IPS DF 4.7 (cell line): ENCODE measurements around the gene ACBD5.
"Not testable (repeated sequence)": the region's sequence is repeated elsewhere in the genome, so short reads cannot be mapped to it uniquely, and the experiment has no call there.

Experiments
- DNase-seq: peaks from one replicate; pipeline ENCODE4 v3.0.0-alpha.2; 2013; ENCODE audit warnings: low spot score; ENCODE audit errors: extremely low read depth

Gene ACBD5

DNA sequence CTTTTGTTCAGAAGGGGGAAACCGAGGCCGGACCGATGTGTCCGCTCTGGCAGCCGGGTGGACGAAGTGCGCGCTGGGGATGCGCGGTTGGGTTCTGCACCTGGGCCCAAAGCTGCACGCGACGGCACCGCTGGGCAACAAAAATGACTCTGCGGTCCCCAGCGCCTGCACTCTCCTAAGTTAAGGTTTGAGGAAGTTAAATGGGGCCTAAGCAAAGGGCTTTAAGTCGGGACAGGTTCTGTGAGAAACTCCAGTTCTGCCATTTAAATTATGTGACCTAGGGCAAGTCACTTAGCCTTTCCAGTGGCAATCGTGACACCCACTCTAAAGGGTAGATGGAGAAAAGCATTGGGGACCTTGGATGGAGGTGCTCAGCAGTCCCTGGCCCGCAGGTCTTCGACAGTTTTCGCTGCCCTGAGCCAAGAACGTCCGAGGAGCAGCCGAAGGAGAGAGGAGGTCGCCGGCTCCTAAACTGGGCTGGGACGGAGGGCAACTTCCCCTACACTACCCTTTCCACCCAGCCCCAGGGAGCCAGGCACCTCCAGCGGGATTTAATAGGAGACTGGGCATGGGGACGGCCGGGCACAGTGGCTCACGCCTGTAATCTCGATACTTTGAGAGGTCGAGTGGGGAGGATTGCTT, 534 bp upstream of the ACBD5 start:
- no peak for DNase-seq

DNA sequence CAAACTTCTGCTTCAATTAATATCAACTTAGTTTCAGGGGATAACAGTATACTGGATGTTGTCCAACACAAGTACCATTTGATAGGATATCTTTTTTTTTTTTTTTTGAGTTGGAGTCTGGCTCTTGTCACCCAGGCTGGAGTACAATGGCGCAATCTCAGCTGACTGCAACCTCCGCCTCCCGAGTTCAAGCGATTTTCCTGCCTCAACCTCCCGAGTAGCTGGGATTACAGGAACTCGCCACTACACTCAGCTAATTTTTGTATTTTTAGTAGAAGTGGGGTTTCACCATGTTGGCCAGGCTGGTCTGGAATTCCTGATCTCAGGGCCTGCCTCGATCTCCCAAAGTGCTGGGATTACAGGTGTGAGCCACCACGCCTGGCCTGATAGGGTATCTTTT, 3.1 kb downstream of the ACBD5 start:
- DNase-seq = not testable (repeated sequence)

DNA sequence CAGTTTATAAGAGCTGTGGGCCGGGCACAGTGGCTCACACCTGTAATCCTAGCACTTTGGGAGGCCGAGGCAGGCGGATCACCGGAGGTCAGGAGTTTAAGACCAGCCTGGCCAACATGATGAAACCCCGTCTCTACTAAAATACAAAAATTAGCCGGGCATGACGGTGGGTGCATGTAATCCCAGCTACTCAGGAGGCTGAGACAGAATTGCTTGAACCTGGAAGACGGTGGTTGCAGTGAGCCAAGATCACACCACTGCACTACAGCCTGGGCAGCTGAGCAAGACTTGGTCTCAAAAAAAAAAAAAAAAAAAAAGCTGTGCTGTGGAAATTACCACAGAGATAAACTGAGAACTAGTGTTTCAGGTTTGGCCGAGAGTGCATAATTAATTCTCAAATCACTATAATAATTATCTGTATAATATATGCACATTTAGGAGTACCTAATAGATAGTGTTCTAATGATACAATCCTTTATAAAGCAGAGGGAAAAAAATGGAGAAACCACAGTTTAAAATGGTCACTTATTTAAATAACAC, 3.9 kb downstream of the ACBD5 start:
- not testable (repeated sequence) for DNase-seq

DNA sequence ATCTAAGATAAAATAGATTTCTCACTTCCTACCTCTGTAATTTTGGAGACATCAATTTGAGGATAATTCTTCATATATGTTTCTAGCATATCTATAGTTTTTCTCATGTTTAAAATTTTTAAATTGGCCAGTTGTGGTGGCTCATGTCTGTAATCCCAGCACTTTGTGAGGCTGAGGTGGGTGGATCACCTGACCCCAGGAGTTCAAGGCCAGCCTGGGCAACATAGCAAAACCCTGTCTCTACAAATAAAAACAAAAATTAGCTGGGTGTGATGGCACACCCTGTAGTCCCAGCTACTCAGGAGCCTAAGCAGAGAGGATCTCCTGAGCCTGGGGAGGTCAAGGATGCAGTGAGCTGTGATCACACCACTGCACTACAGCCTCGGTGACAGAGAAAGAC, 4.9 kb downstream of the ACBD5 start:
- no peak for DNase-seq

DNA sequence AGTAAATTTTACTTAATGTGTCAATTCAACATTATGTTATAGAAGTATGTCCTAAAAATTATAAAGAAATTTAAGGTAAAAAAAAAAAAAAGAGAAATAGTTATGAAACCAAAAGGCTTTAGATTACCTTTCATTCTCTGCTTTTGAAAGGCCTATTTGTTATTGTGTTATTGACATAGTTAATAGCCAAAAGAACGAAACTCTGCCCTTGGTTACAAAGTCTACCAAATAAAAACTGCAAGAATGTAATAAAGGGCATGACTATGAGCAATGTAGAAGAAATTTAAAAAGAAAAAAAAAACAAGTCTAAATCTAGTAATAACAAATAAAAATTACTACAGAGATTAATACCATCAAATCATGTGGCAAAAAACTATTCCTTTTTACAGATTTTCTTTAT, 10.6 kb downstream of the ACBD5 start:
- DNase-seq = no peak

DNA sequence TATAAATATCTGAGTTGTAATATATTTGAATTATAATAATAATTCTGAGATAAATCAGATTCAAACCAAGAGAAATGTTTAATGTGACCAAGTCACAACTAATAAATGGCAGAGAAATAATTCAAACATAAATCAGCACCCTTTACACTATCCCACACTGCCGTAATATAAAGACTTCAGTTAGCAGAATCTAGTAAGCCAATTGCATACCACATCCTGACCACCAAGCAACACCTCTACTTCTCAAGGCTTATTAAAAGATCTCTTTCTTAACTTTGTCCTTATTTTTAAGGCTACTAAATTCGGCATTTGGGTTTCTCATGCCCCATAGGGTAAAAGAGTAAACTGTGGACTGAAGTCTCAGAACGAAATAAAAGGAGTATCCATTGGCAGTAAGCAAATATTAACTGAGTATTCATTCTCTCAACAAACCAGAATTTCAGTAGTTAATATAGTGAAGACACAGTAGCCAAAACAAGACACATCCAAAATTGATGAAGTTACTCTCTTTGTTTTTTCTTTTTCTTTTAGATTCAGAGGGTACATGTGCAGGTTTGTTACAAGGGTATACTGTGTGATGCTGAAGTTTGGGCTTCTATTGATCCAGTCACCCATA, 14.8 kb downstream of the ACBD5 start:
- DNase-seq = no peak

DNA sequence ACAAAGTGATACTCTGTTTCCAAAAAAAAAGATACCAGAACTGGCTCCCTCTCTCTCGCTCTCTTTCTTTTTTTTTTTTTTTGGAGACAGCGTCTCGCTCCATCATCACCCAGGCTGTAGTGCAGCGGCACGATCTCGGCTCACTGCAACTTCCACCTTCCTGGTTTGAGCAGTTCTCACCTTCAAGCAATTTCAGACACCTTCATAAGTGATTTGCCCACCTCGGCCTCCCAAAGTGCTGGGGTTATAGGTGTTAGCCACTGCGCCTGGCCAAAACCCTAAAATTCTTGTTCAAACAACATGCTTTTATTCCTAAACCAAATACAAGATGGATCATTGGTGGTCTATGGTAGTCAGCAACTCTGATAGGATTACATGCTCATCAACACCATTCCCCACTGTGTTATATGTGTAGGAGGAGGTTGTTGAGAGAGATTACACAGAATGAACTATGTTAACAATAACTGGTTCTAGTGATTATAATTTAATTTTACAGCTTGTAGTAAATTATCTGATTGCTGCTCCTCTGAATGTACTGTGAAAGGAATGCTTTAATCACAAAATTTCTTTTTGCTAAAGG, 15.5 kb downstream of the ACBD5 start:
- DNase-seq = no peak

DNA sequence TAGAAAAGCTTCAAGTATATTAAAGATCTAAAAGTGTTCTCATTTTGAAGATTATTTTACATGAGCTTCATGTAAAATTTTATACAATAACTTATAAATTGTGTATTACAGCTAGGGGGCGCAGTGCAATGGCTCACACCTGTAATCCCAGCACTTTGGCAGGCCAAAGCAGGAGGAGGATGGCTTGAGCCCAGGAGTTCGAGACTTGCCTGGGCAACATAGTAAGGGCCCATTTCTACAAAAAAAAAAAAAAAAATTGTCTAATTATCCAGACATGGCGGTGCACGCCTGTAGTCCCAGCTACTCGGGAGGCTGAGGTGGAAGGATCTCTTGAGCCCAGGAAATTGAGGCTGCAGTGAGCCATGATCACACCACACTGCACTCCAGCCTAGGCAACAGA, 16.6 kb downstream of the ACBD5 start:
- no peak for DNase-seq

DNA sequence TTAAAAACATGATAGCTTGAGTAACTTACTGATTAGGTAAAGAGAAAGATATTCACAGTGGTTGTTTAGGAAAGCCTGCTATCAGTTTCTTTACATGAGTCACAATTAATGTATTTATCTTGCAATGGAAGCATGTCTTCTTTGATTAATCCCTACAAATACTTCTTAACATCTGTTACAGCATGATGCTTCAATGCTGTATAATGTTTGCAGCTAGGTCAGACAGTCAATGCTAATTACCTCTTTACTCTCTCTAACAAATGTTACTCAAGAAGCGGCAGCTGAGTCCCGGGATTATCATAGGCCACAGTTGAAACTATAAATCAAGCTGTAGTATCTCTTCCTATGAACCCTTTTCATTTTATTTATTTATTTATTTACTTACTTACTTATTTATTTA, 33.2 kb downstream of the ACBD5 start:
- no peak for DNase-seq

DNA sequence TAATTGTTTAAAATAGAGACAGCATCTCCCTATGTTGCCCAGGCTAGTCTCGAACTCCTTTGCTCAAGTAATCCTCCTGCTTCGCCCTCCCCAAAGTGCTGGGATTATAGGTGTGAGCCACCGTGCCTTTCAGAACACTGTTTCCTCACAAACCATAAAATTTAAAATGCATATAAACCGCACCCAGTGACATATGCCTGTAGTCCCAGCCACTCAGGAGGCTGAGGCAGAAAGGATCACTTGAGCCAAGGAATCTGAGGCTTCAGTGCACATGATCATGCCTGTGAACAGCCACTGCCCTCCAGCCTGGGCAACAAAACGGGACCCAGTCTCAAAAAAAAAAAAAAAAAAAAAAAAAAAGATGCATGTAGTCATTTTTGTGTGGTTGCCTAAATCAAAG, 36.8 kb downstream of the ACBD5 start:
- no peak for DNase-seq

DNA sequence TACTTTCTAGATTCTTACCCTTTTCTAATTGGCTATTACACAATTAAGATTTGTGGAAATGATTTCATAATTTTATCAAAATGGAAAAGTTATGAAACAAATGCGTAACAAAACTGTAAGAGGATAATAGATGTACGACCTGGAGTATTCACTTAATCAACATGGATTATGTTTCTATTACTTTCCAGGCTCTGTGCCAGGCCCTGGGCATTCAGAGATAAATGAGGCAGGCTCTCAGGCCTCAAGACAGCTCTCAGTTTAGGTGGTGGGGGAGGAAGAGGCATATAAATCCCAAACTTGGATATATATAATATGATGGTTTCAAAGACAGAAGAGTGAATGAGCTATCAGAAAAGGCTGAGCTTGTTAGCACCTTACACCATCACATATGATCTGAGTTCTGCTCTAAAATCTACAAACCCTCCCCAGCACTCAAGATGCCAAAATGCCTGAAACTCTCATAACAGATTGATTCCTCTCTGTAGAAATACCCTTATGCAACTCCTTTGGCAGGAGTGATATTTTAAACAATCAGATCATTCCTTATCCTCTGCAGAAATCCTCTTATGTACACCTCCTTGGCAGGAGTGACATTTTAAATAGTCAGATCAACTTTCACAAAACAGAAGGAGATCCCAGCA, 42.5 kb downstream of the ACBD5 start:
- no peak for DNase-seq

DNA sequence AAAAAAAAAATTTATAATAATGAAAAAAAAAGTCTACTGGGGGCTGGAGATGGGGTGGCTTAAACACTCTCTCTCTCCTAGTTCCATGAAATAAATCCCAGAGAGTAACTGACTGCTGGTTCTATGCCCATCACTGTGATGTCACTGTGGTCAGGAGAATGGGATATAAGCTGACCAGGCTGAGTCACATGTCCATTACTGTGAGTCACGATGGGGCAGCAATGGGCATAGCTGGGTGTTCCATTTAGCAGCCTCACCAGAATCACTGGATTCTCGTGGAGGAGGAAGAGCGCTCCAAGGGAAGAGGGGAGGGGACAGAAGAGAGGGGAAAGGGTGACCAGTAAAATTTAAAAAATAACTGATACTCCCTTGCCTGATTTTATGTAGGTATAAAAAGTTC, 48.3 kb downstream of the ACBD5 start:
- DNase-seq = no peak

DNA sequence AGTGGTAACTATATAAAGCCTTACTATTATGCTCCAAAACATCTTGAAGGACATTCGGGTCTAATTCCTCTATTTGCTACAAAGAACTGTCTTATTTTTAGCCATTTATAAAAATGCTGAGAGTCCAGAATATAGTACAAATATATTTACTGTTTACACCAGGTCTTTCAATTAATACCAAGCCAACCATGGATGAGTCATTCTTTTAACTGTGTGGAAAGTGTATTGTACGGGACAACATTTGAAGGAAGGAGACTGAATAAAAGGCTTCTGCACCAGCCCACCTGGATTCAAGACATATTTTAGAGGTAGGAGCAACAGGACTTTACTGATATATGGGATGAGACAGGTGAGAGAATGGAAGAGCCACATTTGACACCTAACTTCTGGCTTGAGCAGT, 50.1 kb downstream of the ACBD5 start:
- no peak for DNase-seq

DNA sequence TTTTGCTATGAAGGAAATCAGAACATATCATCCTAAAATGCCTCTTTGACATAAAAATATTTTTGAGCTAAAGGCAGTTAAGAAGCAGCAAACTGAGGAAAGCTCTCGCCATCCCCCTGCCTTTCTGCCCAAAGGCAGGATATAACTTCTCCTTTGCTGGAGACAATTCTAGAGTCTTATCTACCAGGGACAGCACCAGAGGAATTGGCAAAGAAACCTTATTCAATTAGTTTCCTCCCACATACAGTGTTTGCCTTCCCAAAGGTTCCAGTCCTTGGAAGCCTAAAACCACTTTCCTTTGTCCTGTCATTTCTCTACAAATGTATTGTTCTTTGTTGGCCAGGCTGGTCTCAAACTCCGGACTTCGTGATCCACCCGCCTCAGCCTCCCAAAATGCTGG, 51.7 kb downstream of the ACBD5 start:
- DNase-seq = no peak

DNA sequence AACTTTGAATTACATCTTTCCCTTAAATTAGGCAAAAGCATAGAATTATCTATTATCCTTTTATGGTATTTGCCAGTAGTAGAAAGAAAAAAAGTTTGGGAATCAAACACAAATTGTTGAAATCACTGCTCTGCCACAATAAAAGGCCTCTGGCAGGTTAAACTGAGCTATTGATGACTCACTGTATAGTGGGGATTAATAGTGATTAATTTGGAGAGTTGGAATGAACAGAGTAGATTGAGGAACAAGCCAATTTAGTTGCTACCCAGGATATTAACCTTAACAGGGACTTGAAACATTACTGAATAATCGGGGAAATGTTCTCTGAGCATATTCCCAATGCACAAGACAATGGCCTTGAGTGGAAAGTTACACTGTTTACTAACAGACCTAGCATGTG, 52.3 kb downstream of the ACBD5 start:
- DNase-seq = no peak

DNA sequence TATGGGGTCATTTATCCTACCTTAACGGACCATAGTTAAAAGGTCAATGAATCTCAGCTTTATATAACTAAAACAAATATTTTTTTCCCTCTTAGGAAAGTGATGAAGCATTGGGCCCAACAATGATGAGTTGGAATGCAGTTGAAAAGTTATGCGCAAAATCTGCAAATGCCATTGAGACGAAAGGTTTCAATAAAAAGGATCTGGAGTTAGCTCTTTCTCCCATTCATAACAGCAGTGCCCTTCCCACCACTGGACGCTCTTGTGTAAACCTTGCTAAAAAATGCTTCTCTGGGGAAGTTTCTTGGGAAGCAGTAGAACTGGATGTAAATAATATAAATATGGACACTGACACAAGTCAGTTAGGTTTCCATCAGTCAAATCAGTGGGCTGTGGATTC, 70.7 kb downstream of the ACBD5 start:
- no peak for DNase-seq

DNA sequence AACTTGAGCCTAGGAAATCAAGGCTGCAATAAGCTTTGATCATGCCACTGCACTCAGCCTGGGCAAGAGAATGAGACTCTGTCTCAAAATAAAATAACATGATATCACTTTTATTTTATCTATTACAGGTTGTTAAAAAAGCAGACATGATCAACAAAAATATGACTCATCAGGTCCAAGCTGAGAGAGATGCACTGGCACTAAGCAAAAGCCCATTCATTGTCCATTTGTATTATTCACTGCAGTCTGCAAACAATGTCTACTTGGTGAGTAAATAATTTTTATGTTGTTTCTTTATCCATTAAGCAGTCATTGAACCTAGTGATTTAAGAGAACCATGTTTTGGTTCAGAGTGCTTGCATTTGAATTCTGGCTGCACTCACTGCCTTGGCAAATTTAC, 82.2 kb downstream of the ACBD5 start:
- DNase-seq = no peak

DNA sequence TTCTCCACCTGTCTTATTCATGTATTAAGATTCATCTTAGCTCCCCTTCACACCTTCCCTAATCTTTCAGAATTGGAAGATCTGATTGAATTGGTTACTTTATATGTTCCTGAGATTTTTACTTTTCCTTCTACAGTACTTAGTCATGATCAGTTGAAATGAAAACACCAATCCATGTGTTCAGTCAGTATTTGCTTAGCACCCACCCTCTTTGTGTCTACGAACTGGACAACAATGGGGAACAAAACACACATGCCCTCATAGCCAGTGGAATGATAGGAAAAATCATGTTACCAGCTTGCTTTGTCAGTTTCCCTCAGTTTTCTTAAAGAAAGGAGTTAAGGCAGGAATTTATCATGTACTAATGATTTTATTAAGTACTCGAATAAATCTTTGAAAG, 83.4 kb downstream of the ACBD5 start:
- no peak for DNase-seq

DNA sequence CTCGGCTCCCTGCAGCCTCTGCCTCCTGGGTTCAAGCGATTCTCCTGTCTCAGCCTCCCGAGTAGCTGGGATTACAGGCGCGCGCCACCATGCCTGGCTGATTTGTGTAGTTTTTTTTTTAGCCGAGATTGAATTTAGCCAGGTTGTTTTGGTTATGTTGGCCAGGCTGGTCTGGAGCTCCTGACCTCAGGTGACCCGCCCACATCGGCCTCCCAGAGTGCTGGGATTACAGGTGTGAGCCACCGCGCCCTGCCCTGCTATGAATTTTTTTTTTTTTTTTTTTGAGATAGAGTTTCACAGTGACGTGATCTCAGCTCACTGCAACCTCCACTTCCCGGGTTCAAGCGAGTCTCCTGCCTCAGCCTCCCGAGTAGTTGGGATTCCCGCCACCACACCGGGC, 84.0 kb downstream of the ACBD5 start:
- DNase-seq = not testable (repeated sequence)

DNA sequence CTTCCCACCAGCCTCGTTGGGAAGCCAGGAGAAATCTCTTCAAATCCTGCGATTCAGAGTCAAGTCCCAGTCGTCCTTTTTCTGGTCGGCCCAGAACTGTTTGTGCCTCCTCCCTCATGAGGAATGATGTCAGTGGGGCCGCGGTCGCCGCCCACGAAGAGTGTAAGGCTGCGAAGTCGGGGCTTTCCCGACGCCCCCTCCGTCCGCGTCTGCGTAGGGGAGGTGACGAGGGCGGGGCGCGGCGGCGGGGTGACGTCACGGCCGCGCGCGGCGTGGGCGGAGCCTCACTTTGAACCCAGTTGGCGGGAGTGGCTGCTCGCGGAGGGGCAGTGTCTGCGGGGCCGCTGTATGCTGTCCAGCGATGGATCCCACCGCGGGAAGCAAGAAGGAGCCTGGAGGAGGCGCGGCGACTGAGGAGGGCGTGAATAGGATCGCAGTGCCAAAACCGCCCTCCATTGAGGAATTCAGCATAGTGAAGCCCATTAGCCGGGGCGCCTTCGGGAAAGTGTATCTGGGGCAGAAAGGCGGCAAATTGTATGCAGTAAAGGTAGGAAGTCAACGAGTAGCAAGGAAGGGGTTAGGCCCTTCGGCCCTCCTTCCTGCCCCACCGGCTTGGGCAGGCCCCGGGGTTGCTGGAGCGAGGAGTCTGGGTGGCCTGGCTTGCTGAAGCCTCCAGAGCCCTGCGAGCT, 85.4 kb downstream of the ACBD5 start, which contains the start of gene MASTL:
Gene MASTL, plus strand, starts transcription at position 287 of the 689 bp plus-strand sequence. Its CDS starts 75 bp downstream, at position 362.
- peak; percentile 56 for DNase-seq

DNA sequence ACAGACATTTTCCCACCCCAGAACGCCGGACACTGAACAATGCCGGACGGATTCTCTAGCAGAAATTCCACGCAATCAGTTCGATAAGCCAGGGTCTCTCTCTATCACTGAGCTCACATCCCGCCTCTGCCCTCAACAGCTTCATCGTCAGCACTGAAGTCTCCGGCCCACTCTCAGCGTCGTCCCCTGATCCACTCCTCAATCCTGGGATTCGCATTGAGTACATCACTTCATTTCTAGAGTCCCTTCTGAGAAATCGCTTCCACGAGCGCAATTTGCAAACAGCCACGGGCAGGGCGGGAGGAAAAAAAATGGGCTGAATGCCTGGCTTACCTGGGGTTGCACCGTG, 86.8 kb downstream of the ACBD5 start:
- DNase-seq = no peak

DNA sequence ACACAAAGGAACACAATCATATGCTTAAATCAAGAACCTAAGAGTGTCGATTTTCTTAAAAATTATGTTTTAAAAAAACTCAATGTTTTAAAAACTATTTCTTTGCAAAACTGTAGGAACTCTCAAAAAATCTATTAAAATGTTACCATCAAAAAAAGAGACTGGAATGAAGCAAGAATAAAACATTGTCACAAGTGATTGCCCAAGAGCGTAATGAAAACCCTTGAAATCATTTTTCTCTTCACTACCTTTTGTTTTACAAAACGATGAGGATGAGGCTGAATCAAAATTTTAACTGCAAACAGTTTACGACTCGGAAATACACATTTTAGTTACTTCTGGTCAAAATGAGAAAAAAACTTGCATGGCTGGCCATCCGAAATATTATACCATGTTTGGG, 87.3 kb downstream of the ACBD5 start:
- no peak for DNase-seq
